Small intestine (tissue), 7 donors: ENCODE results near the gene HDAC9. TPM values are rescaled to one million over a fixed set of nuclear protein-coding genes. Genes with fewer than 3 reads are reported as not detected.

Experiments used
- DNase-seq, 2 donors: peaks; one replicate each; pipeline versions ENCODE4 v3.0.0 to v3.0.0-alpha.2; 2013
- FAIRE-seq: peaks from 2 replicates; lab custom pipeline; 2012; peaks lifted over from hg19 to GRCh38; lab: Jason Lieb, UNC
- H3K27ac ChIP-seq, 3 donors: one replicate each; pipeline ENCODE4 v1.5.1; 2013; ENCODE audit warnings: low read length in 2 of 3, mild to moderate bottlenecking in 2 of 3, control low read depth in 1 of 3, inconsistent platforms in 1 of 3, low read depth in 1 of 3, moderate library complexity in 1 of 3
- H3K27me3 ChIP-seq, 3 donors: one replicate each; pipeline ENCODE4 v1.6.1; 2013; ENCODE audit warnings: low read length in 3 of 3, inconsistent platforms in 1 of 3; ENCODE audit not compliant: control insufficient read depth in 3 of 3, insufficient read depth in 3 of 3
- H3K36me3 ChIP-seq, 3 donors: one replicate each; pipeline ENCODE4 v1.6.1; 2013; ENCODE audit warnings: low read length in 3 of 3, inconsistent platforms in 1 of 3, low read depth in 1 of 3, mild to moderate bottlenecking in 1 of 3, moderate library complexity in 1 of 3; ENCODE audit not compliant: control insufficient read depth in 3 of 3, insufficient read depth in 2 of 3
- H3K4me1 ChIP-seq, 3 donors: one replicate each; pipeline ENCODE4 v1.6.1; 2013; ENCODE audit warnings: low read length in 2 of 3, inconsistent platforms in 1 of 3, low read depth in 1 of 3, mild to moderate bottlenecking in 1 of 3, moderate library complexity in 1 of 3; ENCODE audit not compliant: control insufficient read depth in 3 of 3, insufficient read depth in 2 of 3
- H3K4me3 ChIP-seq, 3 donors: one replicate each; pipeline ENCODE4 v1.5.1; 2013; ENCODE audit warnings: low read length in 3 of 3, control low read depth in 1 of 3, inconsistent platforms in 1 of 3, low read depth in 1 of 3, mild to moderate bottlenecking in 1 of 3, moderate library complexity in 1 of 3
- H3K9me3 ChIP-seq, 2 donors: one replicate each; pipeline ENCODE4 v1.6.1; 2013; ENCODE audit warnings: low read depth in 1 of 2, low read length in 1 of 2; ENCODE audit not compliant: control insufficient read depth in 2 of 2, insufficient read depth in 1 of 2
- WGBS, 3 donors: extraction: QIAGEN DNeasy Blood & Tissue Kit; methylation state at CpG; one replicate each; pipeline ENCODE4 v1.1.7; 2013; 5-methylcytosine and 5-hydroxymethylcytosine counted together
- polyA plus RNA-seq, 4 donors: library from polyadenylated mRNA; stranded (reverse) in 3 of 4; unstranded in 1 of 4; fragments of 200-250 nt in 3 of 4; fragments of 120-200 nt in 1 of 4; gene quantifications; one replicate each; pipeline versions ENCODE4 v1.2.1 to v1.2.3, GENCODE V29; 2013
- donor health status: healthy with polysubstance abuse.
- donor health status: control.
- donor health status: control.
- donor health status: Bipolar disorder and iron deficiency.
- donor health status: healthy.

The HDAC9 gene
- polyA plus RNA-seq, 4 donors, result 2.2 to 2.7 (median 2.7) TPM; not detected in 1

- Histone ChIP-seq H3K36me3 (no peaks in the 10 kb centered on the region), H3K27me3 (no peaks in the 10 kb centered on the region), H3K27ac (no peak overlapping the region), H3K4me3 (no peak overlapping the region), H3K4me1 (no peaks in the 10 kb centered on the region), H3K9me3 (no peaks in the 10 kb centered on the region)
- WGBS, 3 donors, result 46 to 67% (median 50%) methylated on average over 1 of the region's 1 CpG
- DNase-seq (no peak), FAIRE-seq (no peak)
Measured at GRCh38 chr7:18849130-18849529, 353.6 kb downstream of the HDAC9 start.

DNA sequence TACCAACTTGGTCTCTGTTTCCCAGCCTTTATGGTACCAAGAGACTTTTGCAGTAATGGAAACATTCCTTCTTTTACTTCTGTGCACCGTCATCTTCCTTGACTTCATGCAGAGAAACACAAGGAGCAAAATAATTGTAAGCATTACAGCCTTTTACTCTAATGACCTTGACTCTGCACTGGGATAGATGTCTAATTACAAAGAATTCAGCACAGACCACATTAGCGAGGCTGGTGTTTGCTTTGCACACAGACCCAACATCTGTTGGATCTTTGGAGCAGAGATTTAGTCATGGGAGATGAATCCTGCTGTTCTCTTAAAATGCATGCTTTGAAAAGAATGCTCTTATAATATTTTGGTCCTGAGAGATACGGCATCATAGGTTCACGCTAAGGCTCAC is 360.2 kb downstream of the HDAC9 start:
- 76 to 84% (median 78%) methylated on average over 4 of the region's 4 CpGs for whole genome bisulfite sequencing, 3 donors
- DNase-seq (no peak), FAIRE-seq (no peak)
- Histone ChIP-seq H3K9me3 (no peaks in the 10 kb centered on the region), H3K4me1 (no peaks in the 10 kb centered on the region), H3K27me3 (no peaks in the 10 kb centered on the region), H3K27ac (no peak overlapping the region), H3K36me3 (no peaks in the 10 kb centered on the region), H3K4me3 (no peak overlapping the region)

DNA sequence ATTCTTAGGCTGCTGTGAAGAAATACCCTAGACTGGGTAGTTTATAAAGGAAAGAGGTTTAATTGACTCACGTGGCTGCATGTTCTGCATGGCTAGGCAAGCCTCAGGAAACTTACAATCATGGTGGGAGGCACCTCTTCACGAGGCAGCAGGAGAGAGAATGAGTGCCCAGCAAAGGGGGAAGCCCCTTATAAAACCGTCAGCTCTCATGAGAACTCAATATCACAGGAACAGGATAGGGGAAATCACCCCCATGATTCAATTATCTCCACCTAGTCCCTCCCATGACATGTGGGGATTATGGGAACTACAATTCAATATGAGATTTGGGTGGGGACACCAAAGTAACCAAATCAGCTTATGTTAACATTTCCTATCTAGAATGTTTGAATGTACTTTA is 362.7 kb downstream of the HDAC9 start:
- Histone ChIP-seq H3K4me3 (no peak overlapping the region), H3K27ac (no peak overlapping the region), H3K9me3 (no peaks in the 10 kb centered on the region), H3K36me3 (no peaks in the 10 kb centered on the region), H3K4me1 (no peaks in the 10 kb centered on the region), H3K27me3 (no peaks in the 10 kb centered on the region)
- 34 to 65% (median 42%) methylated on average over 3 of the region's 3 CpGs for WGBS, 3 donors
- FAIRE-seq, result no peak
- no peak for DNase-seq

DNA sequence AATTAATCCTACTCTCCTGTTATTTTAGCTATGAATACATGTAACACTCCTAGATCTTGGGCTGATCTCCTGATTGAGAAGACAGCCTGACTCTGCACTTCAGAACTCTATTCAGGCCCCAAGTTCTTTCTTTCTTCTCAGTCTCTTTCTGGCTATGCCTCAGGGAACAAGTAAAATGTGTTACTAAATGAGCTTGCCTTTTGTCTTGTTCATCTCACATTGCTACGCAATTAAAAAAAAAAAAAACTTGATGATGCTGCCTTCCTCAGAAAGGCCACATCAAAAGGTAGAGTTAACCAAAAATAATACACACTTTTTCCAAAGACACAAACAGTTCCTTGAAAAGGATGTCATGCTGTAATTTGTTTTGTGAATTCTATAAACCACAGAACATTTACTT is 363.8 kb downstream of the HDAC9 start:
- Histone ChIP-seq H3K27me3 (no peaks in the 10 kb centered on the region), H3K4me1 (no peaks in the 10 kb centered on the region), H3K36me3 (no peaks in the 10 kb centered on the region), H3K9me3 (no peaks in the 10 kb centered on the region), H3K4me3 (no peak overlapping the region), H3K27ac (no peak overlapping the region)
- FAIRE-seq (no peak), DNase-seq (no peak)
- WGBS, 3 donors, result 68 to 87% (median 71%) methylated on average over 1 of the region's 1 CpG

DNA sequence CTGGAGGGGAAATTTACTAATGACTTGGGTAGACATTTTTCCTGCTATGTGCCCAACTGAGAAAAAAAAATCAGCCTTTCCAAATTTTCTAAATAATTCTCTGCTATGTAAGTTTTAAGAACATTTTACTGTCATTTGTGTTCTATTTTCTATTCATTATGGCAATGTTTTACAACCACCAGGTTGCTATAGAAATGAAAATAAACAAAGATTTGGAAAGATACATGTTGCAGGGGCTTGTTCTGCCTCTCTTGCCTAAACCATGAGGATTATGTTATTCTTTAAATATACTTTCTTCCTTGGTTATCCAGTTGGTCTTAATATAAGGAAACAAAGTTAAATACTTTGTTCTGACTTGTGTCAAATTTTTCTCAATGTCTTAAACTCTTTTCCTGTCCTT is 364.7 kb downstream of the HDAC9 start:
- Histone ChIP-seq H3K27ac (no peak overlapping the region), H3K36me3 (no peaks in the 10 kb centered on the region), H3K27me3 (no peaks in the 10 kb centered on the region), H3K4me1 (no peaks in the 10 kb centered on the region), H3K9me3 (no peaks in the 10 kb centered on the region), H3K4me3 (no peak overlapping the region)
- FAIRE-seq, result no peak
- DNase-seq, result no peak

- Histone ChIP-seq H3K9me3 (no peaks in the 10 kb centered on the region), H3K4me1 (no peaks in the 10 kb centered on the region), H3K36me3 (no peaks in the 10 kb centered on the region), H3K27me3 (no peaks in the 10 kb centered on the region), H3K27ac (no peak overlapping the region), H3K4me3 (no peak overlapping the region)
- no peak for DNase-seq
- WGBS, 3 donors, result 81 to 86% (median 83%) methylated on average over 4 of the region's 4 CpGs
- FAIRE-seq, result no peak
Measured at GRCh38 chr7:18861514-18862118, 366.1 kb downstream of the HDAC9 start.

- H3K9me3 ChIP-seq, result no peaks in the 10 kb centered on the region
- no peak overlapping the region for H3K4me3 ChIP-seq
- H3K27ac ChIP-seq, result no peak overlapping the region
- 73 to 84% (median 76%) methylated on average over 3 of the region's 3 CpGs for WGBS, 3 donors
- H3K27me3 ChIP-seq, result no peaks in the 10 kb centered on the region
- FAIRE-seq, result no peak
- DNase-seq, result no peak
- H3K4me1 ChIP-seq, result no peaks in the 10 kb centered on the region
- no peaks in the 10 kb centered on the region for H3K36me3 ChIP-seq
Measured at GRCh38 chr7:18864967-18865366, 369.4 kb downstream of the HDAC9 start.

DNA sequence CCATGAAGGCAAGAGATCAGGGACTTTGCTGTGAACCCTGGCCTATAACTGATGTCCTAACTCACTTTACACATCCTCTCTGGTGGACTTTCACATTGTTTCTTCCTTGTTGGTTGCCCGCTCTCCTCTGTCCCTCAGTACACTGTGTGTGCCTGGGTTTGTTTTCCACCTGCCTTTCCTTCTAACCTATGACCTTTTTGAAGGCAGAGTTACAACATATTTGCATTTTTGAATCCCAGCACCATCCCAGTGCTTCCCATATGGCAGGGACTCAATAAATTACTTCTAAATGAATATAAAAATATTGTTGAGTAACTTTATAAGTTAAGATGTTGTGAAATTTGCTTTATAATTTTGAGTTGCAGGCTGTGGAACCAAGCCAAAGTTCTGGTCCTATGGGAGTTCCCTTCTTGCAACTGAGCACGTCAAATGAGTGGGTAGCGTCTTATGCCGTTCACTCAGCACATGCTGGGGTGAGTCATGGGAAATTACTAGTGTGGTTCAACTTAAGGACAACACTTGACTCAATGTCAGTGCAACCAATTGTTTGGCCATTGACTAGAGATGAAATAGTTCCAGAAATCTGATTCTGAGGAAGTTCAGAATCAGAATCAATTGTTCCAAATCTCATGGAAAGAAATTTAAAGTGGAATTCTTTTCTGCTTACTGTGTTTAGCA is 370.9 kb downstream of the HDAC9 start:
- Histone ChIP-seq H3K9me3 (no peaks in the 10 kb centered on the region), H3K4me3 (no peak overlapping the region), H3K27me3 (no peaks in the 10 kb centered on the region), H3K27ac (no peak overlapping the region), H3K36me3 (no peaks in the 10 kb centered on the region), H3K4me1 (no peaks in the 10 kb centered on the region)
- FAIRE-seq (no peak), DNase-seq (no peak)
- 61 to 82% (median 78%) methylated on average over 4 of the region's 4 CpGs for whole genome bisulfite sequencing, 3 donors

DNA sequence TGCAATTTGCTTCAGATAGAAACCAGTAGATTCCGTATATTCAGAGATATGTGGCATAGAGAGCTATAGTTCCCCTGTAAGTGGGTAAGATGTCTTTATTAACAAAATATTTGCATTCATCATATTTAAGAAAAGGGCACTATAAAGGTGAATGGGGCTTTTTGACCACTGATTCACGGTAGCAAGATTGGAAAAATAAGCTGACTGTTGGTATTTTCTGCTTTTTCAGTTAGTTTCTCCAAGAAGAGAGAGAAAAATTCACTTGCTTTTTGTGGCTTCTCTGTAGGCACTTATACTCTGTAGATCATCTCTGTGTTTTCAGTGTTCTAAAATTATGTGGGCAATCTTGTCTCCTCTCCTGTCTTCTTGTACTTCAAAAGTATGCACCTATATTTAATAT is 376.8 kb downstream of the HDAC9 start:
- Histone ChIP-seq H3K27me3 (no peaks in the 10 kb centered on the region), H3K4me3 (no peak overlapping the region), H3K27ac (no peak overlapping the region), H3K36me3 (no peaks in the 10 kb centered on the region), H3K9me3 (no peaks in the 10 kb centered on the region), H3K4me1 (no peaks in the 10 kb centered on the region)
- FAIRE-seq (no peak), DNase-seq (no peak)
- WGBS, 3 donors, result 69 to 85% (median 73%) methylated on average over 2 of the region's 2 CpGs
